Stimulated activated CD8-positive, alpha-beta memory T cell treated with anti-CD3 and anti-CD28 coated beads, Interleukin-12 subunit alpha, Interleukin-12 subunit beta, amount 100 ng/mL, for 24 hours (primary cell): ENCODE data around the gene CYB5R4.

ENCODE experiments used
- DNase-seq: peaks from one replicate; pipeline ENCODE4 v3.0.0-alpha.2; 2020; ENCODE audit errors: extremely low read depth

The CYB5R4 gene

GRCh38 chr6:83859410-83860358, at the start of gene CYB5R4:
Gene CYB5R4, plus strand, starts transcription at chr6:83859689. Its CDS starts 94 bp downstream, at chr6:83859783.
- DNase-seq: peak; percentile 79

DNA sequence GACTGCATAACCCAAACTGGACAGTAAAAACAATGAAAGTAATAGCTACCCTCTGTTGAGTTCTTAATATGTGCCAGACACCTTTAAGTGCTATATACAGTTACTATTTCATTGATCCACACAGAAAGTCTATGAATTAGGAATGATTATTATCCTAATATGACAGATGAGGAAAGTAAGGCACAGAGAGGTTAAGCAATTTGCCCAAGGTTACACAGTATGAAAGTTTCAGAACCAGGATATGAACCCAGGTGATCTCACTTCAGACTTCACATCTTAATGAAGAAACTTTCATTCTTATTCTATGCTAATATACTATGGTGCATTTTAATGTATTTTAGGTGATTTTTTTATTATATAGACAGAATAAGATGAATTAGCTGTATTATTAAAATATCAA, 46.9 kb upstream of the CYB5R4 start:
- DNase-seq: no peak

GRCh38 chr6:83815631-83816272, 43.7 kb upstream of the CYB5R4 start:
- no peak for DNase-seq

GRCh38 chr6:83822629-83823169, 36.8 kb upstream of the CYB5R4 start:
- DNase-seq: no peak

GRCh38 chr6:83824388-83824801, 35.1 kb upstream of the CYB5R4 start:
- no peak for DNase-seq

- DNase-seq: no peak
Measured at GRCh38 chr6:83824831-83825230, 34.7 kb upstream of the CYB5R4 start.

DNA sequence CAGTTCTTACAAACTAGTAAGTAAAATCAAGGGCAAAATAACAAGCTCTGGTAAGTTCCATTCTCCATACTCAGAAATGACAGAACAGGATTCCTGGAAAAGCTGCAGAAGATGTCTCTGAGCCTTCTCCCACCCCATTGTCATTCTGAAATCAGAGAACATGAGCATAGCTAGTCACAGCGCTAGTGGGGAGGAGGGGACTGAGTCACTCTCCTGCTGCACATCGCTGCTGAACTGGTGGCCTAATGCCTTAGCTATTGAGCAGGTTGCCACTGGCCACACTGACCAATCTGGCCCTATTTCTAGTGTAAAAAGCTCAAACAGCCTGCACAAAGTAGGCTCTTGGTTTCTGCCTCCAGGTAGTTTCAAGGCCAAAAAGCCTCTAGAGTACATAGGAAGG, 32.4 kb upstream of the CYB5R4 start:
- DNase-seq: no peak

DNA sequence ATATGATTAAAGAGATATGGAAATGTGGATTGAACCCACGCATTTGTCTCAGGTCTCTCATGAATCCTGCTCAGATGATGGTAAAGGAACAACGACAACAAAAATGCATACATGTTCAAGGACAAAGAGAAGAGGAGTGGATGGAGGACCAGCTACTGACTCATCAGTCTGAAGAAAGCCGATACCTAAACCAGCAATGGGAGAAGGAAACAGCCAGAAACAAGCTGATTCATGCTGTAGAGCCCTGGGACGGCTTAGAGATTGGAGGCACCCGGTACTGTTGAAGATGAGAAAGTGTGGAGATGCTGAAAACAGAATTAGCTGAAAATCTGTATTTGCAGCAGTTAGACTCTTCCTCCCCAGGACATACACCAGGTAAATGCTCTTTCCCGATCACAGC, 20.8 kb upstream of the CYB5R4 start:
- no peak for DNase-seq

DNA sequence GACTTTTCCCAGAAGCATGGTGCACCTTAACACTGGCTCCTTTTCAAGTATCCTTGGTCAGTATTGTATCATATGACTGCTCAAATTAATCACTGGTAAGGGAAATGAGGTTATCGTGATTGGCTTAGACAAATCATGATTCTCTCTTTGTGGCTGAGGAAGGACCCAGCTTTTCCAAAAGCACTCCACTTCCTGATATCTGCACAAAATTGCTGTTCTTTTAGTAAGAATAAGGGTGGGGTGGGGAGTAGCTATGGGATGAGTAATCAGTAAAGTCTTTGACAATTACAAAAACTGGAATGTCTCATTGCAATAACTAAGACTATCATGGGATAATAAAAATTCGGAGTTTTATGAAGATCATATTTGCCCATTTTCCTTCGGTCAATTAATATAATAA, 15.3 kb upstream of the CYB5R4 start:
- no peak for DNase-seq

- no peak for DNase-seq
Measured at GRCh38 chr6:83846291-83846690, 13.2 kb upstream of the CYB5R4 start.

- DNase-seq: no peak
Measured at GRCh38 chr6:83847179-83847578, 12.3 kb upstream of the CYB5R4 start.

- DNase-seq: no peak
Measured at GRCh38 chr6:83849127-83849526, 10.4 kb upstream of the CYB5R4 start.

DNA sequence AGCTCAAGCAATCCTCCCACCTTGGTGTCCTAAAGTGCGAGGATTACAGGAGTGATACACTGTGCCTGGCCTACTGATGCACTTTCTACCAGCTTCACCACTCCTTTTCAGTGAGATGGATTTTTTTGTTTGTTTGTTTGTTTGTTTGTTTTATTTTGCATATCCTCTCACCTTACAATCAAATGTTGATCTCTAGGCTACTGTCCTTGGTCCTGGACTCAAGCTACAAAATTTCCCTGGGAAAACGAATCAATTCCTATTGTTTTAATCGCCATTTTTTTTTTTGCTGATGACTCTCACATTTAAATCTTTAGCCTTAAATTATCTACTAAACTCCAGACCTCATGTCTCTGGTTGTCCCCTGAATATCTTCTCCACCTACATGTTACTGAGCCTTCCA, 9.9 kb upstream of the CYB5R4 start:
- DNase-seq: no peak

DNA sequence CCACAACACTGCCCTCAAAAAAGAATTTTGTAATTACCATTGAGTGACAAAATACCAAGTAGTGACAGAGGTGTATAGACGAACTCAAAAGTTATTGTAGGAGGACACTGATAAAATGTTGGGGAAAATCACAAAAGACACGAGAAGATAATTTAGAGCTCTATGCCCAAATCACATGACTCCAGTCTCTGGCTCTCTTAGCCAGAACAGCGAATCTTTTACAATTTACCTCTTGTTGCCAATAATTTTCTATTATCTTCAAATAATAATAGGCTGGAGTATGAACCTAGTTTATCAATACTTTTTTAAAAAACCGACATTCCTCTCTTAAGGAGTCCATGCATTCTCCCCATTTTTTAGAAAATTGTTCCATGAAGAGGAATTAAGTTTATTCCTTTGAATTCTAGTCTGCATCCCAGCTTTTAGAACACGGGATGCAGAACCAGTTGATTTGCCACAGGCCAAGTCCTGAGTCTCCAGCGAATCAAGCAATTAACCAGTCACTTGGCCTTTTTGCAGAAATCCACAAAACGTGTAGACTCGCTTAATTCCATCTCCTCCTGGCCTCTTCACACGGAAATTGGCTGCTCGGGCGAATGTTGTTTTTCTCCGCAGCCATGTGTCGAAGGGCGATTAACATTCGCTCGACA, 6.8 kb upstream of the CYB5R4 start:
- no peak for DNase-seq

GRCh38 chr6:83853178-83854000, 6.1 kb upstream of the CYB5R4 start, which contains the start of gene RIPPLY2:
Gene RIPPLY2, plus strand, starts transcription at chr6:83853360. Its CDS starts 57 bp downstream, at chr6:83853417.
- DNase-seq: no peak

DNA sequence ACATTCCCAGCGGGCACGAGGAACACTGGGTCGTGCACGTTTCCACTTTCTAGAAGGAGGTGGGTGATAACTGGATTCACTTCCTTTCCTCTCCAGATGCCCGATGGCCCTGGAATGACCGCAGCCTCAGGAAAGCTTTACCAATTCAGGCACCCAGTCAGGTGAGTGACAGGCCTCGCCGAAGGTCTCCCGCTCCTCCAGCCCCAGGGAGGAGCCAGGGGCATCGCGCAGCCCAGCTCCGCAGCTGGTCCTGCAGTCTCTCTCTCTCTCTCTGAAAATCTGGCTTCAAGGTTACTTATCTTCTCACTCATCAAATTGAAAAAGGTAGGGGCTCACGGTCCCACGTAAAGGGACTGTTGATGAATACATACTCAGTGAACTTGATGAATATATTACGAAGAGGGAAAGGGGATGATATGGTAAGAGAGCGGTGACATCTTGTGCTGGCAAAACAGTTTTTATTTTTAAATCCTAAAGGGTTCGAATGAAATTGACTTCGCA, 5.4 kb upstream of the CYB5R4 start:
- DNase-seq: no peak

DNA sequence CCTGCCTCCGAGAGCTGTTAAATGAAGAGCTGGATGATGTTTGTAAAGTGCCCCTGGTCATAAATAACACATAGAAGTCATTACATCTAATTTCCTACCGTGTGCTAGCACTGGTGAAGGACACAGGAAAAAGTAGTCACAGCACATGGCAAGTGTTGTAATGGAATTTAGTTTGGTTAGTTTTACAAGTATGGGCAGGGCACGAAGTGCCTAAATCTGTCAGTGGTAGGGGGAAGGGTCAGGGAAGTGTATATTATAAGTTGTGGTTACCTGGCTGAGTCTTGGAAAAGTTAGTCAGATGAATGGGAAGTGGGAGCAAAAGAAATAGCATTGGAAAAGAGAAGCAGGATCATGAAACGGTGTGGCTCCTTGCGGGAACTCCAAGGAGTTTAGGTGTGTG, 4.7 kb upstream of the CYB5R4 start:
- DNase-seq: no peak

DNA sequence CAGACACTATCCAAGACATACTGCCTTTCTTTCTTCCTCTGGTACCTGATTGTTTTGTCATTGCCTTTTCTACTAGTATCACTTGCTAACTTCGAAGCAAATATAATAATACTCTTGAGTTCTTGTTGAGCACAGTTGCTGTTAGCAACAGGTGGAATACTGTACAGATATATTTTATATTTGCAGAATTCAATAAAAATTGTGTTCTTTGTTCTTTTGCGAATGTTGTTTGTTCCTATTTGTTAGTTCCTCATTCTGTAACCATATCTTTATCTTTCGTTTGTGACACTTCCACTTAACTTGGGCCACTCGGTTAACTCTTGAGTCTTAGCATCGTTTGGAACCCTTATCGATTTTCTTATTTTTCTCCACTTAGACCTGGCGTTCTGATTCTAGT, 868 bp downstream of the CYB5R4 start:
- no peak for DNase-seq

DNA sequence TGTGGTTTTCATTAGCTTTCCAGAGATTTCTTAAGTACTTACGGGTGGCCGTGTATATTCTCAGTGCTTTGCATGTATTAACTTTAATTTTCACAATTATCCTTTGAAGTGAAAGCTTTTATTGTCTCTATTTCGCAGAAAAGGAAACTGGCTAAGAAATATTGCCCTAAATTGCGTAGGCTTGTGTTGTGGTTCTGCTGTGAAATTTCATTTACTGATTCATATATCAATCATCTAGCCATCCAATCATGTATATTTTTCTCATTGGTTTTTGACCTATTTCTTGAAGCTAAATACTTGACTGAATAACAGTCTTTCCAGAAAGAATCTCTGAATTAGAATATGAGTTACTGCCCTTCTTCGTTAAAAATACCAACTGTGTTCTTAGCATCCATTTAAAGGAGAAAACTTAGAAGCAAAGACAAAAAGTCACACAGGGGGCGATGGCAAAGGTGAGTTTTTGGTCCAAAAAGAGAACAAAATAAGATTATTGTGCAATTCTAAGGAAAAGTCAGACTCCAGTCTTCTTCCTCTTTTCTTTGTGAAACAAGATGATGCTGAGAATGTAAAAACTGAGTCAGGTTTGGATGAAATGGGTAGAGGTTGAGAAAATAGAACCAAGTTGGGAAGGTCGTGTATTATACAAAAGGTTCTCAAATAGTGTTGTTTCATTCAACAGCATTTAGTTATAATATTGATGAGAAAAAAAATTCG, 1.4 kb downstream of the CYB5R4 start:
- no peak for DNase-seq

DNA sequence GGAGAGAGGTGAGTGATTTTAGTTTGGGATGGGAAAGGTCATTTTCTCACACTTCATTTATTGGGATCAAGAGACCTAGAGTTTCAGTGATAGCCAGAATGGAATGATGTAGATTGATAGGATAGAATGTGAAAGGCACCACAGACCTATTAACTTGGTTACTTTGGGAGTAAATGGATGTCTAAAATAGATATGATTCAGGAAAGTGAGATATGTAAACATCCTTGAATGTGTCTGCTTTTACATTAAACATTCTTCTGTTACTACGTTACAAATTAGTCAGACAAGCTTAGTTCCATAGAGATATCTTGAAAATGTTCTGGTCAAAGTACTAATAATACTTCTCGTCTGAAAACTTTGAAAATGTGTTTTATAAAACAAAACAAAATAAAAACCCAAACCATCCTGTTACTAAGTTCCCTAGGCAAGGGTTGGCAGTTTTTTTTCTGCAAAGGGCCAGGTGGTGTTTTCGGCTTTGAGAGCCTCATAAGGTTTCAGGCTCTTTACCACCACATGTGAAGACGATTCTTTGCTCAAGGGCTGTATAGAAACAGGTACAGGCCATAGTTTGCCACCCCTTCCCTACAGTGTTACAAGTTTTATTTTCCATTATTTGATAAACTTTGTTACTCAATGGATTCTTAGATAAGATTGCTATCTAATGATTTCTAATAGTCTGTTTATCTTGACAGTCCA, 3.4 kb downstream of the CYB5R4 start:
- no peak for DNase-seq
